Measurements from ENCODE around the gene MEAF6. TPM values are rescaled to one million over a fixed set of nuclear protein-coding genes. Genes with fewer than 3 reads are reported as not detected.

The MEAF6 gene
- total RNA-seq, 1 donor from 2014 or later, result 52.8 TPM

GRCh38 chr1:37453647-37454046 is 60.9 kb downstream of the MEAF6 start:
- no peak overlapping the region for H3K4me3 Mint-ChIP-seq (ENCODE audit: unreplicated experiment)
- H3K27ac Mint-ChIP-seq (ENCODE audit: unreplicated experiment), result no peak overlapping the region
- H3K27me3 Mint-ChIP-seq (ENCODE audit: low read depth), result peaks cover under 1% of the 10 kb centered on the region
- peaks cover 5% of the 10 kb centered on the region for H3K4me1 Mint-ChIP-seq (ENCODE audit: low read depth)
- no peak for TF ChIP-seq CTCF (IDR thresholded peaks at IDR 0.05)
- DNase-seq (ENCODE audit: low spot score), result peak; percentile 60
- H3K36me3 Mint-ChIP-seq (ENCODE audit: low read depth), result no peaks in the 10 kb centered on the region
- no peaks in the 10 kb centered on the region for H3K9me3 Mint-ChIP-seq (ENCODE audit: low read depth)

- TF ChIP-seq CTCF (IDR thresholded peaks at IDR 0.05), result no peak
- DNase-seq (ENCODE audit: low spot score), result peak; percentile 73
- Mint-ChIP-seq H3K4me3 (ENCODE audit: unreplicated experiment) (no peak overlapping the region), H3K27me3 (ENCODE audit: low read depth) (peaks cover 2% of the 10 kb centered on the region), H3K36me3 (ENCODE audit: low read depth) (no peaks in the 10 kb centered on the region), H3K27ac (ENCODE audit: unreplicated experiment) (no peak overlapping the region), H3K9me3 (ENCODE audit: low read depth) (no peaks in the 10 kb centered on the region), H3K4me1 (ENCODE audit: low read depth) (peaks cover 5% of the 10 kb centered on the region)
These were observed 62.1 kb downstream of the MEAF6 start for GRCh38 chr1:37452416-37452815.

- TF ChIP-seq CTCF (IDR thresholded peaks at IDR 0.05), result no peak
- Mint-ChIP-seq H3K4me3 (ENCODE audit: unreplicated experiment) (no peak overlapping the region), H3K27ac (ENCODE audit: unreplicated experiment) (no peak overlapping the region), H3K27me3 (ENCODE audit: low read depth) (peaks cover 11% of the 10 kb centered on the region), H3K36me3 (ENCODE audit: low read depth) (no peaks in the 10 kb centered on the region), H3K4me1 (ENCODE audit: low read depth) (peaks cover 3% of the 10 kb centered on the region), H3K9me3 (ENCODE audit: low read depth) (no peaks in the 10 kb centered on the region)
- peak; percentile 41 for DNase-seq (ENCODE audit: low spot score)
These were observed 64.6 kb downstream of the MEAF6 start for GRCh38 chr1:37449936-37450335.

GRCh38 chr1:37448691-37449417 is 65.7 kb downstream of the MEAF6 start:
- H3K4me1 Mint-ChIP-seq (ENCODE audit: low read depth), result no peaks in the 10 kb centered on the region
- H3K27ac Mint-ChIP-seq (ENCODE audit: unreplicated experiment), result no peak overlapping the region
- H3K9me3 Mint-ChIP-seq (ENCODE audit: low read depth), result no peaks in the 10 kb centered on the region
- H3K4me3 Mint-ChIP-seq (ENCODE audit: unreplicated experiment), result no peak overlapping the region
- peaks cover 11% of the 10 kb centered on the region for H3K27me3 Mint-ChIP-seq (ENCODE audit: low read depth)
- DNase-seq (ENCODE audit: low spot score), result no peak
- no peaks in the 10 kb centered on the region for H3K36me3 Mint-ChIP-seq (ENCODE audit: low read depth)
- TF ChIP-seq CTCF (IDR thresholded peaks at IDR 0.05), result no peak

- Mint-ChIP-seq H3K36me3 (ENCODE audit: low read depth) (no peaks in the 10 kb centered on the region), H3K4me1 (ENCODE audit: low read depth) (no peaks in the 10 kb centered on the region), H3K9me3 (ENCODE audit: low read depth) (no peaks in the 10 kb centered on the region), H3K27ac (ENCODE audit: unreplicated experiment) (no peak overlapping the region), H3K4me3 (ENCODE audit: unreplicated experiment) (no peak overlapping the region), H3K27me3 (ENCODE audit: low read depth) (peaks cover 11% of the 10 kb centered on the region)
- no peak for TF ChIP-seq CTCF (IDR thresholded peaks at IDR 0.05)
- DNase-seq (ENCODE audit: low spot score), result no peak
These were observed 66.4 kb downstream of the MEAF6 start for GRCh38 chr1:37448185-37448584.

Measured in chondrocyte (in vitro differentiated cells).